Measurements from ENCODE around the gene RNF152.

RNF152 gene

DNA sequence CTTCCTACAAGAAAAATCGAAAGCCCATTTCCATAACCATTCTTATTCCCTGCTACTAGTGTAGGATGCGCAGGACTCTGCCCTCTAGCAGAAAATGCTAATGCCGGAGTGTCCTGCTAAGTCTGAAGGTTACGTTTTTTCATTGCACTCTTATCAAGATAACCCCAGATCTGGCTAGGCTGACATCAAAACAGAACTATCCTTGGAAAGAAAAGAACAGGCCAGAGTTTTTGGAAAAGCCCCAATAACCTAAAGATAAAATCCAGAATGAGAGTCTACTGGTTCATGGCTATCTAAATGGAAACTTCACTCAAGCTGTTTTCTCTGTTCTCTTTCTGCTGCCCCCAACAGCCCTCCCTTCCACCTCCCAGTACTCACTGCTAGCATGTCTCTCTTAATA, 913 bp downstream of the RNF152 start:
- CTCF ChIA-PET: no interaction called here
- no peak overlapping the region for H3K4me3 ChIP-seq (ENCODE audit: low read depth, low read length)

DNA sequence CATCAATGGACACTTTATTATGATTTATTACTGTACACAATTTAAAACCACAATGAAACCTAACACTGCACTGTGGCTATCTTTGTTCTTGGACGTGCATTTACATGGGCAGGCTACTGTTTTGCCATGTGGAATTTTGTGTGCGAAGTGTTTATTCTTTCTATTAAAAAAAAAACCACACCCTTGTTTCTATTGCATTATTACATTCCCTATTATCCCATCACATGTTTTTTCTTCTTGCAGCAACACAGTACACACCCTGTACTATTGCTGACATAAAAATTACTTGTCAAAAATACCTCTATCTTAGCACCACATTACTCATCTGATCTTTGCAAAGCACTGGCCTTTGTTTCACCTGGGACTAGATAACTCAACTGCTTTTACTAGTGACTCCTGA, 1.5 kb downstream of the RNF152 start:
- Histone ChIP-seq H3K9me3 (ENCODE audit: control insufficient read depth, insufficient read depth, low read depth, low read length) (no peaks in the 10 kb centered on the region), H3K36me3 (ENCODE audit: control insufficient read depth in 2 of 2, insufficient read depth in 1 of 2, low read length in 2 of 2) (peaks cover 0 to 13% of the 10 kb centered on the region in 2 experiments; a peak in 1 of 3 replicates), H3K4me1 (ENCODE audit: control insufficient read depth, insufficient read depth, low read length) (no peaks in the 10 kb centered on the region), H3K4me3 (ENCODE audit: low read depth, low read length) (no peak overlapping the region), H3K27ac (ENCODE audit: extremely low read depth, low read depth, low read length) (no peak overlapping the region)
- ChIA-PET POLR2A (no interaction called here), CTCF (interaction anchor here (1.0 kb wide), 2 partner anchors 9 to 16 kb away, joined by 3 read pairs; no protein-coding TSS in a partner anchor)
- TF ChIP-seq ZNF423 (tag by site-specific recombination; IDR thresholded peaks at IDR 0.05) (no peak), REPIN1 (tag by site-specific recombination; IDR thresholded peaks at IDR 0.05; ENCODE audit: low read depth) (no peak), ZNF561 (tag by site-specific recombination; IDR thresholded peaks at IDR 0.05; ENCODE audit: borderline replicate concordance) (no peak), ZFP37 (tag by site-specific recombination; IDR thresholded peaks at IDR 0.05) (no peak), ZNF548 (tag by site-specific recombination; IDR thresholded peaks at IDR 0.05) (no peak), ZNF248 (tag by site-specific recombination; IDR thresholded peaks at IDR 0.05) (no peak), ZNF155 (tag by site-specific recombination; IDR thresholded peaks at IDR 0.05) (no peak), ZNF354C (tag by site-specific recombination; IDR thresholded peaks at IDR 0.05; ENCODE audit: borderline replicate concordance, low read depth) (no peak), GLIS2 (tag by site-specific recombination; IDR thresholded peaks at IDR 0.05) (no peak)
- TF ChIP-seq, protein P1, sequence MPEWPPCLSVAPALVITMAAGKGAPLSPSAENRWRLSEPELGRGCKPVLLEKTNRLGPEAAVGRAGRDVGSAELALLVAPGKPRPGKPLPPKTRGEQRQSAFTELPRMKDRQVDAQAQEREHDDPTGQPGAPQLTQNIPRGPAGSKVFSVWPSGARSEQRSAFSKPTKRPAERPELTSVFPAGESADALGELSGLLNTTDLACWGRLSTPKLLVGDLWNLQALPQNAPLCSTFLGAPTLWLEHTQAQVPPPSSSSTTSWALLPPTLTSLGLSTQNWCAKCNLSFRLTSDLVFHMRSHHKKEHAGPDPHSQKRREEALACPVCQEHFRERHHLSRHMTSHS (tag by site-specific recombination; IDR thresholded peaks at IDR 0.05): no peak
- TF ChIP-seq, protein P2, sequence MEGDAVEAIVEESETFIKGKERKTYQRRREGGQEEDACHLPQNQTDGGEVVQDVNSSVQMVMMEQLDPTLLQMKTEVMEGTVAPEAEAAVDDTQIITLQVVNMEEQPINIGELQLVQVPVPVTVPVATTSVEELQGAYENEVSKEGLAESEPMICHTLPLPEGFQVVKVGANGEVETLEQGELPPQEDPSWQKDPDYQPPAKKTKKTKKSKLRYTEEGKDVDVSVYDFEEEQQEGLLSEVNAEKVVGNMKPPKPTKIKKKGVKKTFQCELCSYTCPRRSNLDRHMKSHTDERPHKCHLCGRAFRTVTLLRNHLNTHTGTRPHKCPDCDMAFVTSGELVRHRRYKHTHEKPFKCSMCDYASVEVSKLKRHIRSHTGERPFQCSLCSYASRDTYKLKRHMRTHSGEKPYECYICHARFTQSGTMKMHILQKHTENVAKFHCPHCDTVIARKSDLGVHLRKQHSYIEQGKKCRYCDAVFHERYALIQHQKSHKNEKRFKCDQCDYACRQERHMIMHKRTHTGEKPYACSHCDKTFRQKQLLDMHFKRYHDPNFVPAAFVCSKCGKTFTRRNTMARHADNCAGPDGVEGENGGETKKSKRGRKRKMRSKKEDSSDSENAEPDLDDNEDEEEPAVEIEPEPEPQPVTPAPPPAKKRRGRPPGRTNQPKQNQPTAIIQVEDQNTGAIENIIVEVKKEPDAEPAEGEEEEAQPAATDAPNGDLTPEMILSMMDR (tag by site-specific recombination; IDR thresholded peaks at IDR 0.05): no peak
- TF ChIP-seq, protein P3, sequence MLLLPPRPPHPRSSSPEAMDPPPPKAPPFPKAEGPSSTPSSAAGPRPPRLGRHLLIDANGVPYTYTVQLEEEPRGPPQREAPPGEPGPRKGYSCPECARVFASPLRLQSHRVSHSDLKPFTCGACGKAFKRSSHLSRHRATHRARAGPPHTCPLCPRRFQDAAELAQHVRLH (tag by site-specific recombination; IDR thresholded peaks at IDR 0.05): no peak
- TF ChIP-seq, protein P4, sequence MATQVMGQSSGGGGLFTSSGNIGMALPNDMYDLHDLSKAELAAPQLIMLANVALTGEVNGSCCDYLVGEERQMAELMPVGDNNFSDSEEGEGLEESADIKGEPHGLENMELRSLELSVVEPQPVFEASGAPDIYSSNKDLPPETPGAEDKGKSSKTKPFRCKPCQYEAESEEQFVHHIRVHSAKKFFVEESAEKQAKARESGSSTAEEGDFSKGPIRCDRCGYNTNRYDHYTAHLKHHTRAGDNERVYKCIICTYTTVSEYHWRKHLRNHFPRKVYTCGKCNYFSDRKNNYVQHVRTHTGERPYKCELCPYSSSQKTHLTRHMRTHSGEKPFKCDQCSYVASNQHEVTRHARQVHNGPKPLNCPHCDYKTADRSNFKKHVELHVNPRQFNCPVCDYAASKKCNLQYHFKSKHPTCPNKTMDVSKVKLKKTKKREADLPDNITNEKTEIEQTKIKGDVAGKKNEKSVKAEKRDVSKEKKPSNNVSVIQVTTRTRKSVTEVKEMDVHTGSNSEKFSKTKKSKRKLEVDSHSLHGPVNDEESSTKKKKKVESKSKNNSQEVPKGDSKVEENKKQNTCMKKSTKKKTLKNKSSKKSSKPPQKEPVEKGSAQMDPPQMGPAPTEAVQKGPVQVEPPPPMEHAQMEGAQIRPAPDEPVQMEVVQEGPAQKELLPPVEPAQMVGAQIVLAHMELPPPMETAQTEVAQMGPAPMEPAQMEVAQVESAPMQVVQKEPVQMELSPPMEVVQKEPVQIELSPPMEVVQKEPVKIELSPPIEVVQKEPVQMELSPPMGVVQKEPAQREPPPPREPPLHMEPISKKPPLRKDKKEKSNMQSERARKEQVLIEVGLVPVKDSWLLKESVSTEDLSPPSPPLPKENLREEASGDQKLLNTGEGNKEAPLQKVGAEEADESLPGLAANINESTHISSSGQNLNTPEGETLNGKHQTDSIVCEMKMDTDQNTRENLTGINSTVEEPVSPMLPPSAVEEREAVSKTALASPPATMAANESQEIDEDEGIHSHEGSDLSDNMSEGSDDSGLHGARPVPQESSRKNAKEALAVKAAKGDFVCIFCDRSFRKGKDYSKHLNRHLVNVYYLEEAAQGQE (tag by site-specific recombination; IDR thresholded peaks at IDR 0.05): no peak

More for the DNA sequence above, 913 bp downstream of the RNF152 start:
- Histone ChIP-seq H3K36me3 (ENCODE audit: control insufficient read depth in 2 of 2, insufficient read depth in 1 of 2, low read length in 2 of 2) (peaks cover 0 to 13% of the 10 kb centered on the region in 2 experiments; a peak in 1 of 3 replicates), H3K9me3 (ENCODE audit: control insufficient read depth, insufficient read depth, low read depth, low read length) (no peaks in the 10 kb centered on the region), H3K27ac (ENCODE audit: extremely low read depth, low read depth, low read length) (no peak overlapping the region), H3K4me1 (ENCODE audit: control insufficient read depth, insufficient read depth, low read length) (no peaks in the 10 kb centered on the region)
- TF ChIP-seq, protein P5, sequence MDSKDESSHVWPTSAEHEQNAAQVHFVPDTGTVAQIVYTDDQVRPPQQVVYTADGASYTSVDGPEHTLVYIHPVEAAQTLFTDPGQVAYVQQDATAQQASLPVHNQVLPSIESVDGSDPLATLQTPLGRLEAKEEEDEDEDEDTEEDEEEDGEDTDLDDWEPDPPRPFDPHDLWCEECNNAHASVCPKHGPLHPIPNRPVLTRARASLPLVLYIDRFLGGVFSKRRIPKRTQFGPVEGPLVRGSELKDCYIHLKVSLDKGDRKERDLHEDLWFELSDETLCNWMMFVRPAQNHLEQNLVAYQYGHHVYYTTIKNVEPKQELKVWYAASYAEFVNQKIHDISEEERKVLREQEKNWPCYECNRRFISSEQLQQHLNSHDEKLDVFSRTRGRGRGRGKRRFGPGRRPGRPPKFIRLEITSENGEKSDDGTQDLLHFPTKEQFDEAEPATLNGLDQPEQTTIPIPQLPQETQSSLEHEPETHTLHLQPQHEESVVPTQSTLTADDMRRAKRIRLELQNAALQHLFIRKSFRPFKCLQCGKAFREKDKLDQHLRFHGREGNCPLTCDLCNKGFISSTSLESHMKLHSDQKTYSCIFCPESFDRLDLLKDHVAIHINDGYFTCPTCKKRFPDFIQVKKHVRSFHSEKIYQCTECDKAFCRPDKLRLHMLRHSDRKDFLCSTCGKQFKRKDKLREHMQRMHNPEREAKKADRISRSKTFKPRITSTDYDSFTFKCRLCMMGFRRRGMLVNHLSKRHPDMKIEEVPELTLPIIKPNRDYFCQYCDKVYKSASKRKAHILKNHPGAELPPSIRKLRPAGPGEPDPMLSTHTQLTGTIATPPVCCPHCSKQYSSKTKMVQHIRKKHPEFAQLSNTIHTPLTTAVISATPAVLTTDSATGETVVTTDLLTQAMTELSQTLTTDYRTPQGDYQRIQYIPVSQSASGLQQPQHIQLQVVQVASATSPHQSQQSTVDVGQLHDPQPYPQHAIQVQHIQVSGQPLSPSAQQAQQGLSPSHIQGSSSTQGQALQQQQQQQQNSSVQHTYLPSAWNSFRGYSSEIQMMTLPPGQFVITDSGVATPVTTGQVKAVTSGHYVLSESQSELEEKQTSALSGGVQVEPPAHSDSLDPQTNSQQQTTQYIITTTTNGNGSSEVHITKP (tag by site-specific recombination; IDR thresholded peaks at IDR 0.05): no peak
- TF ChIP-seq ZNF624 (tag by site-specific recombination; IDR thresholded peaks at IDR 0.05): no peak
- no peak for TF ChIP-seq BCL11A (tag by site-specific recombination; IDR thresholded peaks at IDR 0.05; ENCODE audit: low read depth)
- POLR2A ChIA-PET: no interaction called here

Measured in HEK293 (cell line).